ENCODE results near the gene PBX1.

Gene PBX1

DNA sequence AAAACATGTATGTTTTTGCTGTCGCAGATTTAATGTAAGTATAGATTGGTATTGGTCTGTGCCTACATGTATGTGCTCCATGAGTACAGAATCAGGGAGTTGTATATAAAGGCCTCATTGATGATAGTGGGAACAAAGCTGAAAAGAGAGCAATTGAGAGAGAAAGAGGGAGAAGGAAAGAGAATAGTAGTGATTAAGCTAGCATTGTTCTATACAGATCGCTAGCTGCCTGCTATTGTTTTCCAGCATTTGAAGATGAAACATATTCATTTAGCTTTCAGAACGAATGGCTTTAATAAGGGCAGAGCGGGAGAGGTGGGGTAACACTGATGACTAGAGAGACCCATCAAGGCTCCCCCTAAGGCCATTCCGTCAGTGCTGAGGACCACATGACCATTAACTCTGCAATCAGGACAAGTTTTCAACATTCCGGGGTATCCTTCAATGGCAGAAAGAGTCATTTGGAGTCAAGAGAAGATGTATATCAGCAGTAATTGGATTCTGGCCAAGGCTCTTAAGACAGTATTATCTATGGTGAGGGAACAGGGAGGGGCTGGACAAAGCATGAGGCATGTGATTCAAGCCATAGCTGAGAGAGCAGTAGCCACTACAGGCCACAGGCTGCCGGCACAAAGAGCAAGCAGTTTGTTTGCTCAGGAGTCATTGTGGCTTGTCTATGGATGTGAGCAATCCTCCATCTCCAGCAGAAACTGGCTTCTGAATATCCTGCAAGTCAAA lies 176.5 kb downstream of the PBX1 start:
- no peak for DNase-seq

DNA sequence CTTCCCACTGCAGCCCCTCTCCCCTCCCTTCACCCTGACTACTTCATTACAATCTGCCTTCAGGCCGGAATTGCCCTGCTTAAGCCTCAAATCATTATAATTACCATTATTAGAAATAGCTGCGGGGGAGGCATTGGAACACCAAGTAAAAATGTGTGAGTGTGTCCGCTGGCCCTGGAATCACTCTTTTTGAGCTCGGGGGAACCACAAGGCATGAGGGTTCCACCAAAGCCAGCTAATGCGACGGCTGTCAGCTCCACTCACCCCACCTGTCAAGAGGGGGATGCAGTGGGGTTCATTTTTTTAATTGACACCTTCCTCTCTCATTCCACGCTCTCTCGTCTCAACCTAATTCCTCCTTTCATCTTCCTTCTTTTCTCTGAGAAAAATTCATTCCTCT lies 177.2 kb downstream of the PBX1 start:
- no peak for DNase-seq

DNA sequence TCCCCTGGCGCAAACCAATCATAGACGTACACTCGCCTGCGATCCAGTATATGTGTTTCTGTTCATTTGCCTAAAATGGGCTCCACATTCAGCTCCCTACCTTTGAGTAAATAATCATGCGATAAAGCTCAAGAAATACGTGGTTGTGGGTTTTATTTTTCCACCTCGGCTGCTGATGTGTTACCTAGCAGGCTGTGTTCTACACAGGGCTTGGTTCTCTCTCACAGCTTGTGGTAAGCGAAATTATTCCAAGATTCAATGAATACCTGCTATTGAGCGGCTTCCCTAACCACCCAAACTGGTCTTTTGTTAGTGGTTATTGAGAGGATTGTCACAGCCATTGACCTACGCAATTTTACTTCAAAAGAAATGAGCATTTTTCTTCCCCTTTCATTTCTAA lies 180.2 kb downstream of the PBX1 start:
- DNase-seq: no peak

DNA sequence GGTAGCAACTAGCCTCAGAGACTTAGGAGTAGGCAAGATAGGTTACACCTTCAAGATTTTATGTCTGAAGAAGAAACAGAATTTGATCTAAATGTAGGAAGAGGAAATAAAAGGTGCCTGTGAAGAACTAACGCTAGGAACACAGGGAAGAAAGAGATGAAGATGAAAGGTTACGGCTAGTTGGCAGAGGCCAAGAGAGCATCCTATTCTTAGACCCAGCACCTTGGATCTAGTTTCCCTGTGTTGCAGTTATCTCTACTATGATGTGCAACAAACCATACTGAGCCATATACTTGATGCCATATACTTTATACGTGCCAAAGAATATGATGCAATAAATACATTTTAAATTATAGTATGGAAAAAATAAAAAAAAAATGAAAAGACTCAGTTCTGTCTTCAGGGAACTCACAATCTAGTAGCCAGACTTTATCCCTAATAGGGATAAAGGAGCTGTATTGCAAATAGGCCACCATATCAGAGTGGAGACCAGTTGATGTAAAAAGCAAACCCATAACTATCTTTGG lies 181.1 kb downstream of the PBX1 start:
- DNase-seq: no peak

DNA sequence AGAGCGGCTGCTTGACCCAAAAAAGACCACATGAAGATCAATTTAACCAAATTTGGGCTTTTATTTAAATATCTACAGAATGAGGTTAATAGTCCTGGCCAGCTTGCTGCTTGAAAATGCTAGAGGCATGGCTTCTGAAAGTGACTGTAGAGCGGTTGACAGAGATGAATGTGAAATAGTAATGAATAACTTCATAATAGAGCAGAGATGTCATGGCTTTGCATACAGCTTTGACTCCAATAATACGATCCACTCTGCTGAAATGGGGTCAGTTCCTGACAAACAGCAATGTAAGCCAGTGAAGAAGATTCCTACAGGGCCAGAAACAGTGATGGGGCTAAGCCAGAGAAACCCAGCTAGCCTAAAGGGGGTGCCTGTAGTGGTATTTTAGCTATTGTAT lies 183.8 kb downstream of the PBX1 start:
- DNase-seq: no peak

DNA sequence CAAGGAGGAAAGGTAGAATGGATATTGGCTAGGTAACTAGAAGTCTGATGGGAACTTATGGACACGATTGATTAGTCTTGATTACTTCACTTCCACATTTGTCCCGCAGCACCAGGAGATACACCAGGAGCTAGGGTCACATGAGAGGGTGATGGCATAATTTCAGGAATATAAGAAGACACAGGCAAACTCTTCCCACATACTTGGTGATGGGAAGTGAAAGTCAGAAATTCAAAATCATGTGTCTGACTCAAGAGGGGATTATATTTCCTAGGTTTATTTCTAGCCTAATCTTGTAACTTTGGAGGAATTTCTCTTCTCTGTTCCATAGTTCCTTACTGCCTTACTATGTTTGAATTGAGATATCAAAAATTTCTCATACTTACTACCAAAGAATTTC lies 185.0 kb downstream of the PBX1 start:
- no peak for DNase-seq

DNA sequence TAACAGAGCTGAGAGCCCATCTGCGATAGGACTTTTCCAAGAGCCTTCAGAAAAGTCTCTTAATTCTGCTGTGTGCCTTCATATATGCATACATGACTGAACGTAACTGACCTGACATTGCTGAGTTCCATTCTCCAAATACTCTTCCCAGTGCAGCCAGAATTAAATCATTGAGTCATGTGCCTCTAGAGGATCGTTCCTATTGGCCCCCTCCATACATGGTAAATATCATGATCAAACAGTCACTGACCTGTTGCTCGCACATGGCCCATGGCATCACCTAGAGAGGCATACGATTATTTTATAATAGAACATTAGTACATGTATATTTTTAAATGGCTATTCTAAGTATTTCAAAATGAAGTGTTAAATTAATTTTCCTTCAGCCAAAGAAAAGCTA lies 186.8 kb downstream of the PBX1 start:
- DNase-seq: no peak

DNA sequence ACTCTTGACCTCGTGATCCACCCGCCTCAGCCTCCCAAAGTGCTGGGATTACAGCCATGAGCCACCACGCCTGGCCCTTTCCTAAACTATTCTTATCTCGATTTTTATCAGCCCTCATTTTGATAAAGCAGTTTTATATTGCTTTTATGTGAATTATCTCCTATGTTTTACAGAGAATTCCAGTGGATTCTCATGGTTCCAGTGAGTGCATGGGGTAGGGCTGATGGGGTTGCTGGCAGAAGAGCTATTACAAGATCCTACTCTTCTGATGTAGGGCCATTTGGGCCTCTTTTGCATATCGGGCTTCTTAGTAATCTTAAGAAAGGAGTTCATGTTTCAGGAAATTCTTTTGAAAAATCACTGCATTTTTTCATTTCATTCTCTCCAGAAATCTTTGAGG lies 187.6 kb downstream of the PBX1 start:
- no peak for DNase-seq

DNA sequence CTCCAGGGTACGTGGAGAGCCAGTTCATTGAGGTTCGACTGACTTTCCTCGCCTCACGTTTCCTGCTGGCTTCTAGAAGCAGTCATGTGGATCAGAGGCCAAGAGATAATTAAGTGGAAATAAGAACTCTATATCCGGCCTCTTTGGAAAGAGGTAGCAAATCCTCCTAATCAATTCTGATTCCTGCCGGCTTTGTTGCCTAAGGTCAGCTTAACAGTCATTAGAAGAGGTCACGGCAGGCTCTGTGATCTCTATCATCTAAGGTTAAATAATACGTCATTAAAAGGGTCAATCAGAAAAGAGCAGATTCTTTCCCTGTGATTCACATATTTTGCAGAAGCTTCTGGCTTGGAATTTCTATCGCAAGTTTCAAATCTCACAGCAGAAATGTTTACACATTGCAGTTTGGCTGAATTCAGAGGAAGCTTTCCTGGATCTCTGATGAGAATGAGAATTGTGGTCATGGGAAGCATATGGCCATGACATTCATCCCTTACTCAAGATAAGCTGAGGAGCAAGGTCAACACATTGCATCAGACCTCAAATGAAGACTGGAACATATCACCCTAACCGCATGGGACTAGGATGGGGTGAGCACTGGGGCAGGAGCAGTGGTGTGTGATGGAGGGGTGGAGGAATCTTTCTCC lies 189.4 kb downstream of the PBX1 start:
- no peak for DNase-seq

DNA sequence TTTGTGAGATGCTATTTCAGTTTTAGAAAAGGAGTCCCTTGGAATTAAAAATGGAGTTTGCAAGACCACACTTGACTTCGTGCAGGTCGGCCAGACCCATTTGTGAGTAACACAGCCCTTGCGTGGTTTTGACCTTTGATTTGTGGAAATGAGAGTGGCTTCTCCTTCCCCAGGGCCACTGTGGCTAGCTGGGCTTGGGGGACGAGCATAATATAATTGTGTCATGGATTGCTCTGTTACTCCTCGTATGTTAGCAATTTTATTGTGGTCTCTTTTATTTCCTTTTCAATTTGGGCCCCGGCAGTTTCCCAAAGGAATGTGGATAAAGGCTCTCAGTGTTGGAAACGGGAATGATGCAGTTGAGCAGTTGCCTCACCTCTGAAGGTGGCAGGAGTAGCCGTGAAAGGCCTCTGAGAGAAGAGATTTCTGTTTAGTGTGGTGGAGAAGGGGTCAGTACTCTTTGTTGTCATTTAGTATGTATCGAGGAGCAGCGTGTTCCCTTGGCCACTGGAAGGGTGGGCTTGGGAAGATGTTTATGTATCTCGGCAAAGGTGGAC lies 194.6 kb downstream of the PBX1 start:
- DNase-seq: no peak

DNA sequence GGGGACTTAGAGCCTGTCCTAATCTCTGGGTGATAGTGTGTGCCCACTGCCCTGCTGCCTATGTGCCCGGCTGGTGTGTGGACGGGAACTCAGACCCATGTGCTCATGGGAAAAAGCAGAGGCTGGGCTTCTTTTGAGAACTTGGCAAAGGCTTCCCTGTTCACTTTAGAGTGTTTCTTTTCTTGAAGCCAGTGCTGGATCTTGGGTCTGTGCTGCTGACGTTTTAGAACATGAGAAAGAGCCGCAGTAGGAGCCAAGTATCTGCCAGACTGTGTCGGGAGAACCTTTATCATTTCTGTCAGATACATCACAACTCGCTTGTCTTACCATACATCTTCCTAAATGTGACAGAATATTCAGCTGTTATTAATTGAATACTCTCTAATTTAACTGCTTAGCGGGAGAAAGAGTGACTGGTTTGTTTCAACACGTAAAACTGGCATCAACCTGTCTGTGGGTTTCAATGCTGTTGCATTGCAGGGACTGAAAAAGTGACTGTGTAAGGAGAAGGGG lies 195.2 kb downstream of the PBX1 start:
- DNase-seq: no peak

DNA sequence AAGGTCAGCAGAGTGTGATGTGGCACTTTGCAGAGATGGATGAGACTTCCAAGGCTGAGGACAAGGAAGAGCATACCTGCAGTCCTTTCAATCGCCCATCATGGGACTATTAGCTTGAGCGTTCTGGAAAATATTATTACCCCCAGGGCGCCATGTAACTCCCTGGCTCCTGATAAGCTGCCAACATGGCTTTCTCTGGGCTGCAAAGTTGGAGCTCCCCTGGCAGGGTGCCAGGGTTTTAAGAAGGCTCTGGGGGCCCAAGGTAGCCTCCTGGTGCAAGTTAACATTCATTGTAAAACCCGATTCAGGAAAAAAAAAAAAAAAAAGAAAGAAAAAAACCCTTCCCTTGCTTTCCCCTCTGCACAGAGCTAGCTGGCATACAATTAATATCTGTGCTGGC lies 196.7 kb downstream of the PBX1 start:
- no peak for DNase-seq

DNA sequence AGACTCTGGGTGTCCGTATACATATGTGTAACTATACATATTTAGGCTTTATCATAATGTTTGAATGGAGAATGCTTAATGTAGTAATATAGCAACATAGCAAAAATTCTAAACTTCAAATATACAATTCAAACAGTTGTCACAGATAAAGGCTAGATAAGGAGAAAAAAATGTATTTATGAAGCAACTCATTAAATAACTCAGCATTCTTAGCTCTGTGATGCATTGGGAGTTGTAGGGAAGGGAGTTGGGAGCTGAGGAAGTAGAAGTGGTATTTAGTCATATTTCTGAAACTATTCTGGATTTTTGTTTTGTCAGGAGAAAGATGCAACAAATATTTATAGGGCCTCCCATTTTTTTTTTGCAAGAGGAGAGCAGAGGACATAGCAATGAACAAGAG lies 197.8 kb downstream of the PBX1 start:
- no peak for DNase-seq

DNA sequence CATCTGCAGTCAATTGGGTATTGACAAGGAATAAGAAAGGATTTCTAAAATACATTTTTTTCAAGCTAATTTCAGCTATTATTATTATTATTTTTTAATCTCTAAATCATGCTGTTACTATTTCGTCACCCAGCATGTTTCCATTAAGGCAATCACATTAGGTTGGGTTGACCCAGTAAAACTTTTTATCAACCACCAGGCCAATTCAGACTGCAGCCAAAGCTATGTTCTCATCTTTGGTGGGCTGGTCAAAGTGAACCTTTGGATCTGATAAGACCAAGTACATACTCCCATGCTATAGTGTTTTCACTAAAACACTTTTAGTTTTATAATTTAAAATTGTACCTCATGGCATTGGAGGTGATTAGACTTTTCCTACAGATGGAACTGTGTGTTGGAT lies 198.6 kb downstream of the PBX1 start:
- no peak for DNase-seq

DNA sequence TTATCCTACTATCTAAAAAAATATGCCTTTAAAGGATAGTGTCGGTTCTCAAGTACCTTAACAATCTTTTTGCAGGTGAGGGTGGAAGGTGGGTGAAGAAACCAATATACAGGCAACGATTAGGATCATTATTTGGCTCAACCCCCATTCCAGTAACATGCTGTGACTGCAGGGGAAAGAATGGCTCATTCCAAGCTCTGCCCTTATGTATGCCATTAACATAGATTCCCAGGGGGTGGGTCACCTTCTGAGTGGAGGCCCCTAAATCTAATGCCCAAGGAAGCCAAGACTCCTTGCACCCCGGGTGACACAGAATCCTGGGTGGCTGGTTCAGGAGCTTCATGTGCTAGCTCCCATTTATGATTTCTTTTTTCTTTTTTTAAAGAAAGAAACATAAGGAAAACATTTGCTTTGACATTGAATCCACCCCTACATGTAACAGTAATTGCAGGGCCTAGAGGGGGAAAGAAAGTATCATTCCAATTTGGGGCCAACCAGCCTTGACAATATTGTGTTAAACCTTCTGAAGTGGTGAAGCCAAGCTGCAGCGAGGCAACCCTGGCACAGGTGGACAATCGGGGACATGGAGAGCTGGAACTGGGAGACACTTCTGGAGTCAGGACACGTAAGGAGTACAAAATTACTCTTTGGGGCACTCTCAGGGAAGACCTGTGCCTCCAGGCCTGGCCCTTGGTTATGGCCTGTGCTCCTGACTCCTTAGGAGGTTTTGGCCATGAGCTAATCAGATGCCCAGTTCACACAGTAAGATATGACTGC lies 200.3 kb downstream of the PBX1 start:
- DNase-seq: no peak

DNA sequence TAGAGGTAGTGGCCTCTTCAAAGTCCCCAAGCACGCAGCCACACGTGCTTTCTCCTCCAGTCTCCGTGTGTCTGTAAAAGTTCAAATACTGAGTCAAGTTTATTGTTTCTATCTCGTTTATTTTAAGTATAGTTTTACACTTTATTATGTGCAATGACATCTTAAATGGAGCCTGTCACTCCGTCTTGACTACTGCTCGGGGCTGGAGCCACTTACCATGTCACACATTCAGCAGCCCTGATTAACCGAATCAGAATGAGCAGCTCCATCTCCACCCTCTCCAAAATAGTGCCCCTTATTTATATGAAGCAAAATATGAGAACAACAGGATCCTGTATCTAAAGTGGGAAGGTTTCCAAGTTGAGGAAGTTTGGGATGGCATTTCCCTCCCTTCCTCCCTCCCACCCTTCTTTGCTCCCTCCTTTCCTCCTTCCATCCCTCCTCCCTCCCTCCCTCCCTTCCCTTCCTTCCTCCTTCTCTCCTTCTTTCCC lies 201.0 kb downstream of the PBX1 start:
- no peak for DNase-seq

DNA sequence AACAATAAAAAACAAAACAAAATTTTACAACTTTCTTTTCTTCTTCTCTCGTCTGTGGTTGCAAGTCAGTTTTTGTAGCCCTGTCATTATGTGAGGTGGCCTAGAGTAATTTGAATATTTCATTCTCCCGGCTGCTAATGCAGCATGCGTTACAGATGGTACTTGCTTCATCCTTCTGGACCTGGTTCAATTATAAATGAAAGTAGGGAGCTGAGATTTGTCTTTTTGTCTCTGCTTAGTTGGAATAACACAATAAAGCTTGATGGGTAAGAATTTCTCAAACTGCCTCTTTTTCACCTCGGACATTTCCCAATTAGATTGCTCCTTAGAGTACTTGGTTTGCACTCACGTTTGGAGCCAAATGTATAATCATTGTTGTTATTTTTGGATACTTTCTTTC lies 201.6 kb downstream of the PBX1 start:
- no peak for DNase-seq

DNA sequence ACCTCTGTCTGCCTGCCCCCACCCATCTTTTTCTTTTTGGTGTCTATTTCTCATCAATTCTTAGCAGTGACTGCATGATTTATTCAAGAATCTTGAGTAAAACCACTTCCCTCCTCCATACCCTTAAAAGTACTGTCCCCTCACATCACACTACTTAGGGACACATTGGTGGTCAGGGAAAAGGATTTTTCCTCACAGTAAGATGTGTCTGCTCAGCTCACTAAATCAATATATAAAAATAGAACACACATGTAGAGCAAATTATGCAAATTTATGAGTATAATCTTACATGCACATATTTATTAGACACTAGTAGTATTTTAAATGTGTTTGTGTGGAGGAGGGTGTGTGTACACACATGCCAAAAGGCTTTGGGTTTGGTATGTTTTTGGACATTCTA lies 202.0 kb downstream of the PBX1 start:
- DNase-seq: no peak

DNA sequence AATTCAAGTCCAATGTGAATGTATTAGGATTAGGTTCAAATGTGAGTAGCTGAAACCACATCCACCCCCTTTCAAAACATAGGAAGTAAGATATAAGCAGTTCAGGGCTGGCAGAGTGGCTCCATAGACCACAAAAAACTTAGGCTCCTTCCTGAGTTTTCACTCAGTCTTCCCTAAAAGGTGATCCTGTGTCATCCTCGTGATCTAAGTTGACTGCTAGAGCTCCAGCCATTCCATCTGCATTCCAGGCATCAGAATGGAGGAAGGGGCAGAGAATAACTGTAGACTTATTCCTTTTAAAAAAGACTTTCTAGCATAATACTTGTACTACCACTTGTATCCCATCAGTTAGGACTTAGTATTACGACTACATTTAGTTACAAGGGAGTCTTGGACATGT lies 204.1 kb downstream of the PBX1 start:
- no peak for DNase-seq

DNA sequence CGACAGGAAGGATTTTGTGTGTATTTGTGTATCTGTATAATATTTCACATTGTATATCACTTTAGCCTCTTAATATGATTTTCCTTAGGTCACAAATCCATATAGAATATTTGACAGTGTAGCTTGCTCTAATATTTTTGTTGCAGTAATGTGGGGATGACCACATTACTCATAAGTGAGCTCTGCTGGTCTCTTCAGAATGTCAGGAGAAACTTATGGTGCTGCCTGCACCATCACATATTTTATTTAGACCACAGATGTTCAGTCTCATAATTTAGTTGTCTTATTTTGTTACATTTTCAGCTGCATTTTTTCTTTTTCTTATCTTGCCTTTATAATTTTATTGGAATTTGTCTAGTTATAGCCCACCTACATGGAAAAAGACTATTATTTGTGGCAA lies 205.3 kb downstream of the PBX1 start:
- DNase-seq: no peak

DNA sequence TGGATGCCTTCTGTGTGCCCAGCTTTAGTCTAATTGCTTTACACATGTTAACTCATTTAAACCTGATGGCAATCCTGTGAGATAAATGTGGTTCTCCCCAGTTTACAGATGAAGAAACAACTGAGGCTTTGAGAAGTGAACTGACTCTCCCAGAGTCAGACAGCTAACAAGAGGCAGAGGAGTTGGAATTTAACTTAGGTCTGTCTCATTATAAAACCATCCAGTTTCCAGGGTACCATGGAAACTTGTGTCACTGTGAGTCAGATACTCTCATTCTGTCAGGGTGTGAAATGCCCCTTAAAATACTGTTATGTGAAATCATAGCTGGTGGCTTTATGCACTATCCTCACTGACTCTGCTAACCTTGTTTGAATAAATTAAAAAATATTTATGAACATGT lies 206.6 kb downstream of the PBX1 start:
- no peak for DNase-seq

DNA sequence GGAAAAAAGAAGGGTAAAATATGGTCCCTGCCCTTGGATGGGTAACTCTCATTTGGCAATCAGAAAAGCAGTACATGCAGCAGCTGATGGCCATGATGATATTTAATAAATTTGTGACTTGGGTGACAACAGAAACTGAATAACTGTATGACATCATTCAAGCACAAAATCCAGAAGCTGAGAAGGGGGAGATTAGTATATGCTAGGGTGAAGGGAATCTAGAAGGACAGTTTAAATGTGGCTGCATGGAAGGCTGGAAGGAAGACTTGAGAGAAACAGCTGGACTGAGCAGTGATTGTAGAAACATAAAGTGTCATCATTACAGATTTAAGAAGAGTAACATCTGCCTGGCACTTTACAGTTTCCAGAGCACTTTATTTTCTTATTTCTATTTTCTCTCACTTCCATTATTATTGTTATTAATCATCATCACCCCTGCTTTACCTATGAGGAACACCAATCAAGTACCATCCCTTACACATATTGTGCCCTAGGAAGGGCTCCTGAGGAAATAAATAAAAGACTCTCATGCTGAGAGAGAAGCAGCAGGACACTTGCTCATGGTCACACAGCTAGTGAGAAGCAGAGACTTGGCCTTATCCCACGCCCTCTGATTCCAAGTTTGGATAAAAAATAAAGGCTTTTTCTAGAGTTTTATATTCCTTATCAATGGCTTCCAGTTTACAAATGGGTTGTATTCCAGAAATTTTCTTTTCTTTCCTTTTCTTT lies 207.2 kb downstream of the PBX1 start:
- no peak for DNase-seq
